GM20000 (cell line): ENCODE data around the gene PRSS1.

Experiments
- DNase-seq: peaks from one replicate; pipeline ENCODE4 v3.0.0; 2012; ENCODE audit warnings: low spot score
- TF ChIP-seq, protein P1 (sequence below): IDR thresholded peaks from 2 replicates; pipeline ENCODE4 v1.5.1; 2012; ENCODE audit warnings: mild to moderate bottlenecking, control low read depth; ENCODE audit errors: extremely low read depth, missing control alignments

PRSS1 gene

DNA sequence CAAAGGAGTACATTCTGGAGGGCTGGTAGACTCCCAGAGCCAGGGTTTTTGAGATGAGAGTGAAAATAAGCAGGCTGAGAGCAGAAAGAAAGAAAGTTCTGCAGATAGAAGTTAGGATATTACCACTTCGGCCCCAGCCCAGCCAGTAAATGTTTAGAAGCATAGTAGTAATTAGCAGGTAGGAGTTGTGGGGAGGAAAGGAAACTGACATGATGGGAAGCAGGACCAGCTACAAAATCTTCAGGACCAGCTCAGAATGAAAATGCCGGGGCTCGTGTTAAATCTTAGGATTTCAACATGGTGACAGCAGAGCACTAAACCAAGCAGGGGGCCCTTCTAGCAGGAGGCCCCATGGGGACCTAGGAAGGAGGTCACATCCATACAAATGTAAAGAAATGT lies 50.2 kb downstream of the PRSS1 start:
- DNase-seq, result no peak
- TF ChIP-seq, protein P1, sequence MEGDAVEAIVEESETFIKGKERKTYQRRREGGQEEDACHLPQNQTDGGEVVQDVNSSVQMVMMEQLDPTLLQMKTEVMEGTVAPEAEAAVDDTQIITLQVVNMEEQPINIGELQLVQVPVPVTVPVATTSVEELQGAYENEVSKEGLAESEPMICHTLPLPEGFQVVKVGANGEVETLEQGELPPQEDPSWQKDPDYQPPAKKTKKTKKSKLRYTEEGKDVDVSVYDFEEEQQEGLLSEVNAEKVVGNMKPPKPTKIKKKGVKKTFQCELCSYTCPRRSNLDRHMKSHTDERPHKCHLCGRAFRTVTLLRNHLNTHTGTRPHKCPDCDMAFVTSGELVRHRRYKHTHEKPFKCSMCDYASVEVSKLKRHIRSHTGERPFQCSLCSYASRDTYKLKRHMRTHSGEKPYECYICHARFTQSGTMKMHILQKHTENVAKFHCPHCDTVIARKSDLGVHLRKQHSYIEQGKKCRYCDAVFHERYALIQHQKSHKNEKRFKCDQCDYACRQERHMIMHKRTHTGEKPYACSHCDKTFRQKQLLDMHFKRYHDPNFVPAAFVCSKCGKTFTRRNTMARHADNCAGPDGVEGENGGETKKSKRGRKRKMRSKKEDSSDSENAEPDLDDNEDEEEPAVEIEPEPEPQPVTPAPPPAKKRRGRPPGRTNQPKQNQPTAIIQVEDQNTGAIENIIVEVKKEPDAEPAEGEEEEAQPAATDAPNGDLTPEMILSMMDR, result no peak

DNA sequence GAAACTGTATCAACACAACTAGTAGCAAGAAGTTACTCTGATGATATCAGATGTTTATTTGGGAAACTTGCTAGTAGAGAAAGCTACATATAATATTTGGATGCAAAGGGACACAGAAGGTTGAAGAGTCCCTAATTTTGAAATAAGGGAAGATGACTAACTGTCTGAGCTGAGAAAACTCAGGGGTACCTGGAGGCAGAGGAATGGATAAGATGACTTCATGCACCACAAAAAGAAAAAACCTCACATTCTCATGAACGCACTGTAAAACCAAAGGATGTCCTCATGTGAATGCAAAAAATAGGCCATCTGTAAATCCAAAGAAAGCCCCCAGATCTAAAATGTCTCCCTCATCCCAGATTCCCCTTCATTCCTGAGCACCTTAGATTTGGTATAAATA lies 50.8 kb downstream of the PRSS1 start:
- DNase-seq, result no peak
- TF ChIP-seq, protein P1, result no peak

DNA sequence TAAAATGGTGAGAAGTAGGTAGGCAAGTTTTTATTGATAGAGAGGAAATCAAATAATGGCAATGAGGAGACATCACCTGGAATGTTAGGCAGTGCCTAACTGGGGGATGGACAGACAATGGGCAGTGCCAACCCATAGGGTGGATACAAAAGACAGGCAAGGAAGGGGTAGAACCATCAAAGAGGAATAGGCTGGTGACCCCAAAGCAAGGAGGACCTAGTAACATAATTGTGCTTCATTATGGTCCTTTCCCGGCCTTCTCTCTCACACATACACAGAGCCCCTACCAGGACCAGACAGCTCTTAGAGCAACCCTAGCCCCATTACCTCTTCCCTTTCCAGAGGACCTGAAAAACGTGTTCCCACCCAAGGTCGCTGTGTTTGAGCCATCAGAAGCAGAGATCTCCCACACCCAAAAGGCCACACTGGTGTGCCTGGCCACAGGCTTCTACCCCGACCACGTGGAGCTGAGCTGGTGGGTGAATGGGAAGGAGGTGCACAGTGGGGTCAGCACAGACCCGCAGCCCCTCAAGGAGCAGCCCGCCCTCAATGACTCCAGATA lies 51.5 kb downstream of the PRSS1 start:
- DNase-seq, result no peak
- TF ChIP-seq, protein P1, result no peak

DNA sequence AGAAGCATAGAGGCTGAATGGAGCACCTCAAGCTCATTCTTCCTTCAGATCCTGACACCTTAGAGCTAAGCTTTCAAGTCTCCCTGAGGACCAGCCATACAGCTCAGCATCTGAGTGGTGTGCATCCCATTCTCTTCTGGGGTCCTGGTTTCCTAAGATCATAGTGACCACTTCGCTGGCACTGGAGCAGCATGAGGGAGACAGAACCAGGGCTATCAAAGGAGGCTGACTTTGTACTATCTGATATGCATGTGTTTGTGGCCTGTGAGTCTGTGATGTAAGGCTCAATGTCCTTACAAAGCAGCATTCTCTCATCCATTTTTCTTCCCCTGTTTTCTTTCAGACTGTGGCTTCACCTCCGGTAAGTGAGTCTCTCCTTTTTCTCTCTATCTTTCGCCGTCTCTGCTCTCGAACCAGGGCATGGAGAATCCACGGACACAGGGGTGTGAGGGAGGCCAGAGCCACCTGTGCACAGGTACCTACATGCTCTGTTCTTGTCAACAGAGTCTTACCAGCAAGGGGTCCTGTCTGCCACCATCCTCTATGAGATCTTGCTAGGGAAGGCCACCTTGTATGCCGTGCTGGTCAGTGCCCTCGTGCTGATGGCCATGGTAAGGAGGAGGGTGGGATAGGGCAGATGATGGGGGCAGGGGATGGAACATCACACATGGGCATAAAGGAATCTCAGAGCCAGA lies 52.5 kb downstream of the PRSS1 start:
- no peak for DNase-seq
- TF ChIP-seq, protein P1, result no peak

DNA sequence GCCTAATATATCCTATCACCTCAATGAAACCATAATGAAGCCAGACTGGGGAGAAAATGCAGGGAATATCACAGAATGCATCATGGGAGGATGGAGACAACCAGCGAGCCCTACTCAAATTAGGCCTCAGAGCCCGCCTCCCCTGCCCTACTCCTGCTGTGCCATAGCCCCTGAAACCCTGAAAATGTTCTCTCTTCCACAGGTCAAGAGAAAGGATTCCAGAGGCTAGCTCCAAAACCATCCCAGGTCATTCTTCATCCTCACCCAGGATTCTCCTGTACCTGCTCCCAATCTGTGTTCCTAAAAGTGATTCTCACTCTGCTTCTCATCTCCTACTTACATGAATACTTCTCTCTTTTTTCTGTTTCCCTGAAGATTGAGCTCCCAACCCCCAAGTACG lies 53.0 kb downstream of the PRSS1 start:
- DNase-seq, result no peak
- TF ChIP-seq, protein P1, result no peak
